ENCODE measurements around the gene PRKCZ.

DNA sequence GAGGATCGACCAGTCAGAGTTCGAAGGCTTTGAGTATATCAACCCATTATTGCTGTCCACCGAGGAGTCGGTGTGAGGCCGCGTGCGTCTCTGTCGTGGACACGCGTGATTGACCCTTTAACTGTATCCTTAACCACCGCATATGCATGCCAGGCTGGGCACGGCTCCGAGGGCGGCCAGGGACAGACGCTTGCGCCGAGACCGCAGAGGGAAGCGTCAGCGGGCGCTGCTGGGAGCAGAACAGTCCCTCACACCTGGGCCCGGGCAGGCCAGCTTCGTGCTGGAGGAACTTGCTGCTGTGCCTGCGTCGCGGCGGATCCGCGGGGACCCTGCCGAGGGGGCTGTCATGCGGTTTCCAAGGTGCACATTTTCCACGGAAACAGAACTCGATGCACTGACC is 134.7 kb downstream of the PRKCZ start:
- TF ChIP-seq EZH2 (IDR thresholded peaks at IDR 0.05; ENCODE audit: low read length, missing control alignments), result no peak
- TF ChIP-seq, protein P1, sequence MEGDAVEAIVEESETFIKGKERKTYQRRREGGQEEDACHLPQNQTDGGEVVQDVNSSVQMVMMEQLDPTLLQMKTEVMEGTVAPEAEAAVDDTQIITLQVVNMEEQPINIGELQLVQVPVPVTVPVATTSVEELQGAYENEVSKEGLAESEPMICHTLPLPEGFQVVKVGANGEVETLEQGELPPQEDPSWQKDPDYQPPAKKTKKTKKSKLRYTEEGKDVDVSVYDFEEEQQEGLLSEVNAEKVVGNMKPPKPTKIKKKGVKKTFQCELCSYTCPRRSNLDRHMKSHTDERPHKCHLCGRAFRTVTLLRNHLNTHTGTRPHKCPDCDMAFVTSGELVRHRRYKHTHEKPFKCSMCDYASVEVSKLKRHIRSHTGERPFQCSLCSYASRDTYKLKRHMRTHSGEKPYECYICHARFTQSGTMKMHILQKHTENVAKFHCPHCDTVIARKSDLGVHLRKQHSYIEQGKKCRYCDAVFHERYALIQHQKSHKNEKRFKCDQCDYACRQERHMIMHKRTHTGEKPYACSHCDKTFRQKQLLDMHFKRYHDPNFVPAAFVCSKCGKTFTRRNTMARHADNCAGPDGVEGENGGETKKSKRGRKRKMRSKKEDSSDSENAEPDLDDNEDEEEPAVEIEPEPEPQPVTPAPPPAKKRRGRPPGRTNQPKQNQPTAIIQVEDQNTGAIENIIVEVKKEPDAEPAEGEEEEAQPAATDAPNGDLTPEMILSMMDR (conservative IDR thresholded peaks at IDR 0.05 in 1 of 2, IDR thresholded peaks at IDR 0.05 in 1 of 2; ENCODE audit: low read depth in 1 of 2, low read length in 2 of 2), result no peak
